Measurements from ENCODE around the gene NOX5.

NOX5 gene

GRCh38 chr15:69026355-69026754 is 11.9 kb downstream of the NOX5 start:
- no peak for DNase-seq

GRCh38 chr15:69027976-69028518 is 13.6 kb downstream of the NOX5 start:
- no peak for DNase-seq

- DNase-seq = no peak
Measured at GRCh38 chr15:69031013-69032001, 16.8 kb downstream of the NOX5 start.

- DNase-seq = no peak
Measured at GRCh38 chr15:69032031-69032430, 17.5 kb downstream of the NOX5 start.

GRCh38 chr15:69032703-69033373 is 18.3 kb downstream of the NOX5 start:
- DNase-seq = no peak

GRCh38 chr15:69034352-69034751 is 19.9 kb downstream of the NOX5 start:
- DNase-seq = no peak

GRCh38 chr15:69035205-69035917 is 20.9 kb downstream of the NOX5 start:
- DNase-seq = no peak

GRCh38 chr15:69035918-69036258 is 21.4 kb downstream of the NOX5 start:
- DNase-seq = no peak

- DNase-seq = no peak
Measured at GRCh38 chr15:69036826-69037225, 22.3 kb downstream of the NOX5 start.

GRCh38 chr15:69037482-69037881 is 23.0 kb downstream of the NOX5 start:
- DNase-seq = no peak

- no peak for DNase-seq
Measured at GRCh38 chr15:69037977-69038376, 23.5 kb downstream of the NOX5 start.

- DNase-seq = no peak
Measured at GRCh38 chr15:69038508-69038907, 24.0 kb downstream of the NOX5 start.

- no peak for DNase-seq
Measured at GRCh38 chr15:69039516-69040225, 25.2 kb downstream of the NOX5 start.

GRCh38 chr15:69042531-69042930 is 28.0 kb downstream of the NOX5 start:
- no peak for DNase-seq

GRCh38 chr15:69045802-69046201 is 31.3 kb downstream of the NOX5 start:
- no peak for DNase-seq

- DNase-seq = no peak
Measured at GRCh38 chr15:69046781-69047180, 32.3 kb downstream of the NOX5 start.

- no peak for DNase-seq
Measured at GRCh38 chr15:69049976-69050375, 35.5 kb downstream of the NOX5 start.

GRCh38 chr15:69055251-69055650 is 40.8 kb downstream of the NOX5 start:
- no peak for DNase-seq

- DNase-seq = no peak
Measured at GRCh38 chr15:69056365-69056764, 41.9 kb downstream of the NOX5 start.

GRCh38 chr15:69058830-69059556 is 44.5 kb downstream of the NOX5 start:
- peak; percentile 91 for DNase-seq

GRCh38 chr15:69059557-69059943 is 45.1 kb downstream of the NOX5 start:
- no peak for DNase-seq

GRCh38 chr15:69060041-69060481 is 45.6 kb downstream of the NOX5 start:
- DNase-seq = no peak

All from COR-L47 (cell line).